HG03460 (cell line): ENCODE measurements around the gene ST7L.
"Not testable (repeated sequence)": the region's sequence is repeated elsewhere in the genome, so short reads cannot be mapped to it uniquely, and the experiment has no call there.

Source experiments
- ATAC-seq: cut with Tn5 transposase; IDR thresholded peaks from one replicate; pipeline ENCODE4 v1.9.1; 2021; ENCODE audit not compliant: unreplicated experiment

The ST7L gene, protein sequence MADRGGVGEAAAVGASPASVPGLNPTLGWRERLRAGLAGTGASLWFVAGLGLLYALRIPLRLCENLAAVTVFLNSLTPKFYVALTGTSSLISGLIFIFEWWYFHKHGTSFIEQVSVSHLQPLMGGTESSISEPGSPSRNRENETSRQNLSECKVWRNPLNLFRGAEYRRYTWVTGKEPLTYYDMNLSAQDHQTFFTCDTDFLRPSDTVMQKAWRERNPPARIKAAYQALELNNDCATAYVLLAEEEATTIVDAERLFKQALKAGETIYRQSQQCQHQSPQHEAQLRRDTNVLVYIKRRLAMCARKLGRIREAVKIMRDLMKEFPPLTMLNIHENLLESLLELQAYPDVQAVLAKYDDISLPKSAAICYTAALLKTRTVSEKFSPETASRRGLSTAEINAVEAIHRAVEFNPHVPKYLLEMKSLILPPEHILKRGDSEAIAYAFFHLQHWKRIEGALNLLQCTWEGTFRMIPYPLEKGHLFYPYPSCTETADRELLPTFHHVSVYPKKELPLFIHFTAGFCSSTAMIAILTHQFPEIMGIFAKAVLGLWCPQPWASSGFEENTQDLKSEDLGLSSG

DNA sequence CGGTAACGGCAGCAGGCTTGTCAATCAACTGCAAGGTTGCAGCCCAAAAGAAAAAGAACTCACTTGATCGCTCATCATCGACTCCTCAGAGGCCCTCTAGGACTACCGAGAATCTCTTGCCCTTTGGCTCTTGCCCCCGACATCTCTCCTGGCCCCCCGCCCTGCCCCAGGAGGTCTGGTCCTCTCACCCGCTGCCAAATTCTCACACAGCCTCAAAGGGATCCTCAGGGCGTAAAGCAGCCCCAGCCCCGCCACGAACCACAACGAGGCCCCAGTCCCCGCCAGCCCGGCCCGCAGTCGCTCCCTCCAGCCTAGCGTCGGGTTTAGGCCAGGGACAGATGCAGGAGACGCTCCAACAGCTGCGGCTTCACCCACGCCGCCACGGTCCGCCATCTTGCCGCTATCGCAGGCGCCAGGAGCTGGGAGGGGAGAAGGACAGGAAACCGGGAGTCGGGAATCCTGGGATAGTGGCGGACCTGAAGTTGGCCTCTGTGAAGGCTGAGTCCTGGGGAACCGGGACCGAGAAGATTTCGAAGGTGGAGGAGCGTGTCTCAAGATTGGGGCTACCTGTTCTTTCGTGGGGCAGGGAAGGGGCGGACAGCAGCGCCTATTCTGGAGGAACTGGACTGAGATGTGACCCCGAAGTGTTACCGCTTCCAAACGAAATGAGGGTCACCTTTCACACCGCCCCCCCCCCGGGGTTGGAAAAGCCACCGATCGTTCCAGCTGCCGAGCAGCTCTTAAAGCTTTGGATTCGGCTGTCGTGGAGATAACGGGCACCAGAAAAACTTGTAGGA lies at the start of gene ST7L:
TSS of gene ST7L (minus strand) at position 421 of the 797 bp plus-strand sequence. CDS start at position 393, 28 bp downstream.
- peak; percentile 17 for ATAC-seq

DNA sequence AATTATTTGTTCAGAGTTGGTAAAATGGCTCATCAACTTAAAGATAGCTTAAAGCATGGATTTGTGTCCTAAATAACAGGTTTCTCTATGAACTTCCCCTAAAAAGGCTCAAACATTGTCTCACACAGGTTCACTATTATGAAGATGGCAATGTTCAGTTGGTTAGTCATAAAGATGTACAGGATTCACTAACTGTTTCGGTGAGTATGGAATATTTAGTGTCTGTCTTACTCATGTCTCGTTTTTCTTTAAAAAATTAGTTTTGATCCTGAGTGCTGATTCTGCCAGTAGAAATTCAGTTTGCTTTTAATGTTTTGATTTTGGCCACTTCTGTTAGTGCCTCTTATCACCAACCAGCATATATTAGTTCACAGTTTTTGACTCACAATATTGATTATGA lies 48.0 kb upstream of the ST7L start:
- no peak for ATAC-seq

DNA sequence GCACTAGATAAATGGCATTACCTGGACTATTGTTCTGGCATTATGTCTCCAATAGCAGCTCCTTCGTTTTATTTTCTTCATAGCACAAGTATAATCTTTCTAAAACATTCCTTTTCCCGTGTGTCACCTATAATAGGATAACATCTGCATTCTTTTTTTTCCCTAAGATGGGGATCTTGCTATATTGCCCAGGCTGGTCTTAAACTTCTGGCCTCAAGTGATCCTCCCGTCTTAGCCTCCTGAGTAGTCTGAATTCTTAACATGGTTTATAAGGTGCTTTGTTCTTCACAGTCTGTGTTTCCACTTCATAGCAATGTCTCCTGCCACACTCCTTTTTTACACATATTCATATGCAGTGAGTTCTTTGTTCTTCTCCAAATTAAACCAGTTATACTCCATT lies 46.9 kb upstream of the ST7L start:
- ATAC-seq: no peak

DNA sequence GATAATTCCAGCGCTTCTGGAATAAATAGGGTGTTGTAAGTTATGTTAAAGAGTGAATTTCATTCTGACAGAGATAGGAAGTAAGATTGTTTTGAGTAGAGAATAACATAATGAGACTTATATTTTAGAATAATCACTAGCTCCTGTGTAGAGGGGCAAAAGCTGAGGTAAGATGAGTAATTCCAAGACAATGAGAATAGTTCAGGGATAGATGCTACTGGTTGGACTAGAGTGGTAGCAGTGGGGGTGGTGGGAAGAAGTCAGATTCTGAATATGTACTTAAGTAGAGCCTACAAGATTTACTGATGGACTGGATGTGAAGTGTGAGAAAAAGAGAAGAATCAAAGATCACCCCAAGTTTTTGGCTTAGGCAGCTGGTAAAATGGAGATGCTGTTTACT lies 32.3 kb upstream of the ST7L start:
- ATAC-seq: no peak

DNA sequence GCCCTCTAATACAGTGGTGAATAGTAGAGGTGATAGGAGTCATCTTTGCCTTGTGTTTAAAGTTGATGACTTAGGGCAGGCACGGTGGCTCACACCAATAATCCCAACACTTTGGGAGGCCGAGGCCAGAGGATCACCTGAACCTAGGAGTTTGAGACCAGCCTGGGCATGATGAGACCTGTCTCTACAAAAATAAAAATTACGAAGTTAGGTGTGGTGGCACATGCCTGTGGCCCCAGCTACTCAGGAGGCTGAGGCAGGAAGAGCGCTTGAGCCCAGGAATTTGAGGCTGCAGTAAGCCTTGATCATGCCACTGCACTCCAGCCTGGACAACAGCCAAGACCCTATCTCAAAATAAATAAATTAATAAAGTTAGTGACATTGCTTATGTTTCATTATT lies 27.3 kb upstream of the ST7L start:
- no peak for ATAC-seq

DNA sequence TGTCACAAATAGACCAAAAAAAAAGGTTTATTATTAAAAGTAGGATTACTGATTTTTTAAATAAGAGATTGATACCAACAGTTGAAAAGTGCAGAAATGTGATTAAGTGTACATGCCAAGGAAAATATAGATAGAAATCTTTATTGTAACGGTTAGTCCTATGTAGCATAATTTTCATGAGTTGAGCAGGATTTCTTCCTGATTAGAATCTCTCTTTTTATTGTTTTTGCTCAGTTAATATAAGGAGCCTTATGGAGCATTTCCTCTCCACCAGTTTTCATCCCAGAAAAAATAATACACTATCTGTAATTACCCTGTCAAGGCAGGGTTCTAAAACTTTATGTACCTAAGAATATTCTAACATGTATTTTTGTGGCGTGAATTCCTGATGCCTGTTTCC lies 24.1 kb upstream of the ST7L start:
- no peak for ATAC-seq

DNA sequence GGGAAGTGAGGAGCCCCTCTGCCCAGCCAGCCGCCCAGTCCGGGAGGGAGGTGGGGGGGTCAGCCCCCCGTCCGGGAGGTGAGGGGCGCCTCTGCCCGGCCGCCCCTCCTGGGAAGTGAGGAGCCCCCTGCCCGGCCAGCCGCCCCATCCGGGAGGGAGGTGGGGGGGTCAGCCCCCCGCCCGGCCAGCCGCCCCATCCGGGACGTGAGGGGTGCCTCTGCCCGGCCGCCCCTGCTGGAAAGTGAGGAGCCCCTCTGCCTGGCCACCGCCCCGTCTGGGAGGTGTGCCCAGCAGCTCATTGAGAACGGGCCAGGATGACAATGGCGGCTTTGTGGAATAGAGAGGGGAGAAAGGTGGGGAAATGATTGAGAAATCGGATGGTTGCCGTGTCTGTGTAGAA lies 21.5 kb upstream of the ST7L start:
- not testable (repeated sequence) for ATAC-seq

DNA sequence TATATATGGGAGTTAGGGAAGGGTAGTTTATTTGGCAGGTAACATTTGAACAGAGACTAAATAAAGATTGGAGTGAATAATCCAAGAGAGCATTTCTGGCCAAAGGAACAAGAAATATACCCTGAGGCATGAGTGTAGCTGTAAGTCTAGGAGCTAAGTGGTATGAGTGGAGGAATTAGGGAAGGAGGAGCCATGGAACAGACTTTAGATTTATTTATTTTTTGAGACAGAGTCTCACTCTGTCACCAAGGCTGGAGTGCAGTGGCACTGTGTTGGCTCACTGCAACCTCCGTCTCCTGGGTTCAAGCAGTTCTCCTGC lies 19.1 kb upstream of the ST7L start:
- ATAC-seq: no peak

DNA sequence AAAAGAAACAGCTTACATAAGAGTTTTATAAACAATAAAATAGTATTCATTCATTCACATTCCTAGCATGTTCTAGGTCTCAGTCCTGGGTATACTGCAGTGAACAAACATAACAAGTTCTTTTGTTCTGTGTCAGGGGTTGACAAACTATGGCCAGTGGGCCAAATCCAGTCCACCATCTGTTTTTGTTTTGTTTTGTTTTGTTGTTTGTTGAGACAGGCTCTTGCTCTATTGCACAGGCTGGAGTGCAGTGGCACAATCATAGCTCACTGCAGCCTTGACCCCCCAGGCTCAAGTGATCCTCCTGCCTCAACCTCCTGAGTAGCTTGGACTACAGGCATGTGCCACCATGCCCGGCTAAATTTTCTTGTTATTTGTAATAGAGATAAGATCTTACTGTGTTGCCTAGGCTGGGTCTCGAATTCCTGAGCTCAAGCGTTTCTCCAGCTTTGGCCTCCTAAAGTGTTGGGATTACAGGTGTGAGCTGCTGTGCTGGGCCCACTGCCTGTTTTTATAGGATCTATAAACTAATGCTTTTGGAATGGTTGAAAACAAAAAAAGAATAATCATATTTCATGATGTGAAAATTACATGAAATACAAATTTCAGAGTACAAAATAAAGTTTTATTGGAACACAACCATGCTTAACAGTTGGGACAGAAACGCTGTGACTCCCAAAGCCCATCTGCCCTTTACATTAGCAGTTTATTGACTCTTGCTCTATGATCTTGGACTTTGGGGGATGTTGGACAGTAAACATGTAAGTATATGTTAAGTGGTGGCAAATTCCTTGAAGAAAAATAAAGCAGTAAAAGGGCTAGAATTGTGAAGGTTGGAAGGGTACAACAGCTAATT lies 18.5 kb upstream of the ST7L start:
- ATAC-seq: no peak

DNA sequence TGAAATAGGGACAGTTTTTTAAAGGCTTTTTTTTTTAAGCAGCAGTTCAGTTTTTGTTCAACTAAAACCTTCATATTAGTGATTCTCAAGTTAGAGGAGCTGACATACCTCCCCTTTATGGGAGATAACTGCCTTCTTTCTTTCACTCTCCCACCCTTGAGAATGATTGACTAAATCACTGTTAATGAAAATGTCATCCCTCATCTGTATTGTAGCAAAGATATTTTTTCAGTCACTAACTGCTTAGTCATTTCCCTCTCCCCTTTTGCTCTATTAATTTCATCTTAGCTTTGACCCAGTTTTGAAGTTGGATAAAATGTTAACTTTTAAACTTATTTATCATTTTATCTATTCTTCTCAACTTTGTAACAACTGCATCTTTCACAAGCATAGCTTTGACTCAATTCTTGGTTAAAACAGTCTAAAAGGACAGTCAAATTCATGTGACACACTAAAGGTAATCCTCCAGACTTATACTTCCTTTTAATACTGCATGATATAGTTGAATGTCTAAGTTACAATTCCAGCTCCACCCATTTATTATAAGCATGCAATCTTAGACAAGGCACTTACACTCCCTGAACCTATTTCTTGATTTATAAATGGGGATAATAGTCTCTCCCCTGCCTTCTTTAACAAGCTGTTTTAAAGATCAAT lies 17.8 kb upstream of the ST7L start:
- ATAC-seq: no peak

DNA sequence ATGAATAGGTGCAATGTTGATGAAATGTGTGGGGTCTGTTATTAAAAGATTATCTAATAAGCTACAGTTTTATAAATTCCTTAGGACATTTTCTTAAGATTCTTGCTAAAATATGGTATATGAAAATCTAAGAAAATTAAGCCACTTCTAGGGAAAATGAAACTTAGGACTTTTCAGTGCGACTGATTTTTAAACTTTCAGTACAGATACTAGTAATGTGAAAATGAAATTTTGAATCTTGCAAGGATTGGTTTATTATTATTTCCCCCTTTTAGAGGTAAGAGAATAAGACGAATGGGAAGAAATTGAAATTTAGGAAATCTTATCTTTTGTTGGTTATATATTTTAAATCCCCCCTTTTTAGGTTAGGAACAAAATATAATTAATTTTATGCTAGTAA lies 17.1 kb upstream of the ST7L start:
- ATAC-seq: no peak

DNA sequence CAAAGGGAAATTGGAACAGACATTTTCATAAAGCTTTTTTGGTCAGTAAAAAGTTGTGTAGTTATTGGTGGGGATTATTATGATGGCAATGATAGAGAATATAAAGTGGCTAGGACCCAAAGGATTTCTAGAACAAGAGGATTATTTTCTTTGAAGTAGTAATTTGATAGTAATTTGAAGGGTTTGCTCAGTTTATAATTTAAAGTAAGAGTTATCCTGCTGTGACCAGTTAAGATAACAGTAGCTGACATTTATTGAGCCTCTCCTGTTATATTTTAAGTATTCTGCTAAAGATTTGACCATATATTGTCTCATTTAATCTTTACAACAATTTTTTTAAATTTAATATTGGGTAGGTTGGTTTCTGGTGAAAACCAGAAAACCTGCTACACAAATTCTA lies 15.4 kb upstream of the ST7L start:
- ATAC-seq: no peak

DNA sequence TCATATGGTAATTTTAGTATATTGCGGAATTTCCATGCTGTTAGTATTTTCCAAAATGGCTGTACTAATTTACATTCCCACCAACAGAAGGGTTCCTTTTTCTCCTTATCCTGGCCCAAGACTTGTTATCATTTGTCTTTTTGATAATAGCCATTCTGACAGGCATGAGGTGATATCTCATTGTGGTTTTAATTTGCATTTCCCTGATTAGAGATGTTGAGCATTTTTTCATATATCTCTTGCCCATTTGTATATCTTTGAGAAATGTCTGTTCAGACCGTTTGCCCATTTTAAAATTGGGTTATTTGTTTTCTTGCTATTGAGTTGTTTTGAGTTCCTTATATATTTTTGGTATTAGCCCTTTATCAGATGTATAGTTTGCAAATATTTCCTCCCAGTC lies 14.7 kb upstream of the ST7L start:
- ATAC-seq: no peak

DNA sequence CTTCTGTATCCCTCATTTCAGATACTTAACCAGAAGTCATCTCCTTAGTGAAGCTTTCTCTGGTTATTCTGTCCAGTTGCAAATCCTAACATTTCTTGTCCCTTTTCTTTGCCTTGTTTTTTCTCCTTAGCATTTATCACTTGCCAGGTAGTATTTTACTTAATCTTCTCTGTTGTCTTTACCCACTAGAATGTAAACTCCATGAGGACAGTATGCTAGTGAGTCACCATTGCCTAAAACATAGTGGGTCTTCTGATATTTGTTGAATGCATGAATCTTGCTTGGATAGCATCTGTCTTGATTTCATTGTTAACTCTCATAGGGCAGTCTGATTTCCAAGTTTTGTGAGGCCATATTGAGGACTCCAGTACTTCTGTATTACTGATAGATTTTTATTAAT lies 10.3 kb upstream of the ST7L start:
- no peak for ATAC-seq

DNA sequence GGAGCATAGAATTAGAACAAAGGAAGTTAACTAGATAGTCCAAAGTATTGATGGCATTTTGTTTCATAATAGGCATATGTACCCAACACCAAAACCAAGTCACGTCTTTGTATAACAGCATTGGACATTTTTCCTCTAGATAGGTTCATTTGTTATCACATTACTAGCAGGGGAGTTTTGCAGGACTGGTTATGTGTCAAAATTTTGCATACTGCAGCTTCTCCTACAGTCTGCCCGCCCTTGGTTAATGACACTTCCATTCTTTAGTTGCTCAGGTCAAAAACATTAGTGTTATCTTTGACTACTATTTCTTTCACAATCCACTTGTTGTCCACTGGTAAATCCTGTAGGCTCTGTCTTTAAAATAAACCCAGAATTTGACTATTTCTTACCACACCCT lies 9.6 kb upstream of the ST7L start:
- ATAC-seq: no peak

DNA sequence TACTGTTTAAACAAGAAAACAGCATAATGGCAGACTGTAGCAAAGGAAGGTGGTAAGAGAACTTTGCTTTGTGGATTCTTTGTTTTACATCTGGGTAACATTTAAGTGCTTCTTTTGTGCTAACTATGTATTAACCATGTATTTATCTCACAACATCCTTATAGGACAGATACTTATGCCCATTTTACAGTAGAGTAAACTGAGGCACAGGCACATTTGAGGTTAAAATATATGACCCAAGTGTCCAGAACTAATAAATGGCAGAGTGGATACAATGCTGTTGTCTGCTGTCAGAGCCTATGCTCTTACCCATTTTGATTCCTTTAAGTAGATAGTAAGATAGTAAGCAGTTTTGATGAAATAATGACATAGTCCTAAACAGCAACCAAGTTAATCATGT lies 7.9 kb upstream of the ST7L start:
- ATAC-seq: no peak

DNA sequence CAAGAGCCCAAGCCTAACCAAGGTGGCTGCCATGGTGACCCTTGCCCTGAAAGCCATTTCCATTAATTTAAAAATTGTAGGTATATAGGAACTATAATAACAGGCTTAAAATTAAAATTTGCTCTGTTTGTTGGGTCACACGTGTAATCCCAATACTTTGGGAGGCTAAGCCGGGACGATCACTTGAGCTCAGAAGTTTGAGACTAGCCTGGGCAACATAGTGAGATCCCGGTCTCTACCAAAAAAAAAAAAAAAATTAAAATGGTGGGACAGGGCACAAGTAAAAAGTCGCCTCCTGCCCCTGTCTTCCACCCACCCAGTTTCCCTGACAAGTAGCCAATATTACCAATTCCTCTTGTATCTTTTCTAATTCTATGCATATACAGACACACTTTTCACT lies 7.3 kb upstream of the ST7L start:
- no peak for ATAC-seq

DNA sequence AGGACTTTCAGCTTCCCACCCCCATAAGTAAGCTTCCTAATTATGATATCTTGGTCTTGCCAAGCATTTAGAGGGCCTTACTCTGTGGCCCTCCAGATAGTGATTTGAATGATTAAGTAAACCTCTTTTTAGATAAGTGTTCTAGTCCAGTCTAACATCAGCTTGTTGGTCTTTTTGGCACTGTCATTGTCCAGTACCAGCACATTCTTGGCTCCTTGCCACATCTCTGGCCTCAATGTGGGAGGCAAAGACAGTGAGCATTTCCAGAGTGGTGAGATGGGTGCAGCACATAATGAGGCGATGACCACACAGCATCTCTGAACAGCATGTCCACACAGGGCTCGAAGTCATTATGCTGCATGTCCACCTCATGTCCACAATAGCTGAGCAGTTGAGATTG lies 6.8 kb upstream of the ST7L start:
- no peak for ATAC-seq

DNA sequence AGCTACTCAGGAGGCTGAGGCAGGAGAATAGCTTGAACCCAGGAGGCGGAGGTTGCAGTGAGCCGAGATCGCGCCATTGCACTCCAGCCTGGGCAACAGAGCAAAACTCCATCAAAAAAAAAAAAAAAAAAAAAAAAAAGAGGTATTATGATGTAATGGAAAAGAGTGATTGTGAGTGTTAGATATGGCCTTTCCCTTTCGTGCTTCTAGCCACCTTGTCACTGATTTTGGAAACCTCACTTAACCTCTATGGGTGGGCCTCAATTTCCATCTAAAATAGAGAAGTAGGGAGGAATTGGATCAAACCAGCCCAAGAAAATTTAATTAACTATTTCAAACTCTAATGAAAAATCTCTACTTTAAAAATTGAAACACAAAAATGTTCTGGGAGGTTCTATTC lies 5.6 kb upstream of the ST7L start:
- ATAC-seq: not testable (repeated sequence)

DNA sequence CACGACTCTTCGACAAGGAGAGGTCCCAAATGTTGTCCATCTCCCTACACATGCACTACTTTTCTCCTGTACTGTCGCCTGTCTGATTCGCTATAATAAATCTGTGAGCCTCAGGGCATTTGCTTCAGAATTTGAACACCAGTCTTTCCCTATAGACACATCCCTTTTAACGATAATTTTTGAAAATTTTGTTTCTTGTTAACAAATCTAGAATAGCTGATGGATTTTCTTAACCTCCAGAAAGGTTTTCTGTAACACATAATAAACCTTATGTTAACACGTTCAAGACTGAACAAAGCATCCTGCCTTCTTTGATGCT lies 1.4 kb upstream of the ST7L start:
- ATAC-seq: no peak
